GM06990 (cell line): ENCODE results near the gene SCUBE1.

Experiments
- DNase-seq: peaks from one replicate; pipeline ENCODE4 v3.0.0-alpha.2; 2011; ENCODE audit not compliant: insufficient read length; ENCODE audit errors: extremely low read depth
- H3K27me3 ChIP-seq: replicated peaks from 2 replicates; pipeline ENCODE4 v1.6.0; 2011; ENCODE audit warnings: low read length; ENCODE audit not compliant: control insufficient read depth, insufficient read depth
- H3K36me3 ChIP-seq: 2 replicates; pipeline ENCODE4 v1.5.1; 2011; ENCODE audit warnings: low read length; ENCODE audit not compliant: control insufficient read depth, insufficient read depth
- H3K4me3 ChIP-seq: replicated peaks from 2 replicates; pipeline ENCODE4 v1.5.1; 2011; ENCODE audit warnings: low read depth, mild to moderate bottlenecking, control low read depth, low read length
- CTCF ChIP-seq: IDR thresholded peaks from 2 replicates; pipeline ENCODE4 v1.5.1; 2011; ENCODE audit warnings: low read length, control low read depth, mild to moderate bottlenecking, inconsistent platforms; ENCODE audit not compliant: insufficient read depth, poor library complexity, severe bottlenecking

Gene SCUBE1

GRCh38 chr22:43266076-43266475 lies 77.1 kb downstream of the SCUBE1 start:
- no peaks in the 10 kb centered on the region; the same call in 1 of the 2 replicates for H3K27me3 ChIP-seq
- DNase-seq, result no peak
- no peak for TF ChIP-seq CTCF
- H3K4me3 ChIP-seq, result no peak overlapping the region
- H3K36me3 ChIP-seq, result no peaks in the 10 kb centered on the region

GRCh38 chr22:43263645-43264514 lies 79.3 kb downstream of the SCUBE1 start:
- DNase-seq, result peak; percentile 69
- no peak for TF ChIP-seq CTCF
- Histone ChIP-seq H3K4me3 (peak overlapping the region; percentile 35), H3K27me3 (no peaks in the 10 kb centered on the region), H3K36me3 (no peaks in the 10 kb centered on the region)

- Histone ChIP-seq H3K4me3 (0 out of 2 replicates have a peak overlapping the region, but pooled peaks have one; percentile 1), H3K27me3 (no peaks in the 10 kb centered on the region), H3K36me3 (no peaks in the 10 kb centered on the region)
- DNase-seq, result peak; percentile 24
- no peak for TF ChIP-seq CTCF
Observed at GRCh38 chr22:43262990-43263644, 80.1 kb downstream of the SCUBE1 start.

- no peak overlapping the region for H3K4me3 ChIP-seq
- no peaks in the 10 kb centered on the region for H3K36me3 ChIP-seq
- no peak for DNase-seq
- TF ChIP-seq CTCF, result no peak
- H3K27me3 ChIP-seq, result no peaks in the 10 kb centered on the region
Observed at GRCh38 chr22:43260331-43261231, 82.6 kb downstream of the SCUBE1 start.

GRCh38 chr22:43257961-43258360 lies 85.2 kb downstream of the SCUBE1 start:
- TF ChIP-seq CTCF, result no peak
- no peak overlapping the region for H3K4me3 ChIP-seq
- 0 out of 2 replicates have a peak, but pooled peaks cover 1% of the 10 kb centered on the region for H3K27me3 ChIP-seq
- no peaks in the 10 kb centered on the region for H3K36me3 ChIP-seq
- DNase-seq, result no peak
